Stimulated activated CD4-positive, alpha-beta T cell treated with anti-CD3 and anti-CD28 coated beads, Interleukin-2, amount 100 ng/mL, for 24 hours (primary cell): Measurements from ENCODE around the gene AP1AR.
"Not testable (repeated sequence)": the region's sequence is repeated elsewhere in the genome, so short reads cannot be mapped to it uniquely, and the experiment has no call there.

Experiments used
- DNase-seq, 2 donors: peaks; one replicate each; pipeline ENCODE4 v3.0.0-alpha.2; 2020

The AP1AR gene, protein sequence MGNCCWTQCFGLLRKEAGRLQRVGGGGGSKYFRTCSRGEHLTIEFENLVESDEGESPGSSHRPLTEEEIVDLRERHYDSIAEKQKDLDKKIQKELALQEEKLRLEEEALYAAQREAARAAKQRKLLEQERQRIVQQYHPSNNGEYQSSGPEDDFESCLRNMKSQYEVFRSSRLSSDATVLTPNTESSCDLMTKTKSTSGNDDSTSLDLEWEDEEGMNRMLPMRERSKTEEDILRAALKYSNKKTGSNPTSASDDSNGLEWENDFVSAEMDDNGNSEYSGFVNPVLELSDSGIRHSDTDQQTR

DNA sequence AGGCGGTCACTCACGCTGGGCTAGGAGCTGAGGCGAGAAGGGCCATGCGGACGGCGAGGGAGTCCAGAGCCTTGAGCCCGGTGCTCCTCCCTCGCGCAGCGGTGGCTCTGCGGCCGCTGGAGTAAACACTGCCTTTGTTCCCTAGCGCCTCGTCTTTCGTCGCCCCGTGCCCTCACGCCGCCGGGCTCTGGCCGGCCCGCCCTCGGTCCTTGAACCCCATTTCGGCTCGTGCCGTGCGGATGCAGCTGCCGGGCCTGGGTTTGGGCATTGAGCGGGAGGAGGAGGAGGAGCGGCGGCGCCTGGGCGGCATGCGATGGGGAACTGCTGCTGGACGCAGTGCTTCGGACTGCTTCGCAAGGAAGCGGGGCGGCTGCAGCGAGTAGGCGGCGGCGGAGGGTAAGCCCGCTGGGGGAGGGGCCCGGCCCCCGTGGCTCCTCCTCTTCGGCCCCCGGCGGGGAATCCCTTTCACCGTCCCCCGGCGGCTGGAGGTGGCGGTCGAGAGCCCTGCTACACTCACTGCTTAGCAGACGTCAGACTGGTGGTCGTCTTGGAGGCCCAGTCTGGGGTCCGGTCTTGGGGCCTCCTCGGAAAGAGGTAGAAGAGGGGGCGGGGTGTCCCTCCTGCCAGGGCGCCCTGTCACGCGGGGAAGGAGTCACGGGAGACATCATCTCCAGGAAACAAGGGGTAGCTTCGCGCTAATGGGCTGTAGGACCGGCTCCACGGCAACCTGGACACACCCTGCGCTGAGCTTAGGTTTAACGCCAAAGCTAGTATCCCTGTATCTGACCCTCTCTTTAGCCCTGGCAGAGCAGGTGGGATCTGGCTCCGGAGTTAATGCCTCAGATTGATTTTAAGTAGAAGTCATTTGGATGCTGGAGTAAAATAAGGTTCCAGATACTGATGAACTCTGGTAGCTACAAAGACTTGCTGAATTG lies at the start of gene AP1AR:
AP1AR (plus strand) TSS at position 9 of the 935 bp plus-strand sequence; CDS start at position 314, 305 bp downstream.
- peak; percentile 79 to 83 for DNase-seq

GRCh38 chr4:112182604-112183003 lies 49.0 kb upstream of the AP1AR start:
- no peak for DNase-seq

DNA sequence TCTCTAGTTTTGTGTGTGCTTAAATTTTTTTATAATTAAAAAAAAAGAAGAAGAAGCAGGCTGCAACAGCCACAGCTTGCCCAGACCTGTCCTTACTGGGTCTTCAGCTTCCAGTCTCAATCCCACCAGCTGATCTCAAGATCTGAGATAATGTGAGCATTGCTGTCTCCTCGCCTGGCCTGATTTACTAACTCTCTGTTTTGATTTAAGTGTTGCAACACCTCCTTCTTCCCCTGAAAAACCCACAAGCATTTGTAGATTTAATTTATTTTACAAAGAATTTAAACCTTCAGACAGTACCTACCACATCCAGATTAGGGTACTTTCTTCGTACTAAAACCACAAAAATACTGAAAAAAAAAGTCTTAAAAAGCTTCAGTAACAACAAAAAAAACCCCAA lies 48.3 kb upstream of the AP1AR start:
- DNase-seq, result no peak

DNA sequence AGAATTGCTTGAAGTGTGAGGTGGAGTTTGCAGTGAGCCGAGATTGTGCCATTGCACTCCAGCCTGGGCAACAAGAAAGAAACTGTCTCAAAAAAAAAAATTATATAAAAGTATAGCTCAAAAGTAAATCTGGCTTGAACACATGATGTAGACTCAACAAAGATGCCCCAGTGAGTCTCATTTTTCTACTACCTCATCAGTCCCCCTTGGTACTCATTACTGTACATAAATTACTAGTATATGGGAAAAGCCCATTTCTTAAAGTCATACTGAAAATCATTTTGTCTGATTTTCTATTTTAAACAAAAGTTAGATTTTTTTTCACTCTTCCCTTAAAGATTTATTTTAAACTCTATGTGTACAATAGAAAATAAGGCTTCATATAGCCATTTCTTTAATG lies 47.1 kb upstream of the AP1AR start:
- no peak for DNase-seq

DNA sequence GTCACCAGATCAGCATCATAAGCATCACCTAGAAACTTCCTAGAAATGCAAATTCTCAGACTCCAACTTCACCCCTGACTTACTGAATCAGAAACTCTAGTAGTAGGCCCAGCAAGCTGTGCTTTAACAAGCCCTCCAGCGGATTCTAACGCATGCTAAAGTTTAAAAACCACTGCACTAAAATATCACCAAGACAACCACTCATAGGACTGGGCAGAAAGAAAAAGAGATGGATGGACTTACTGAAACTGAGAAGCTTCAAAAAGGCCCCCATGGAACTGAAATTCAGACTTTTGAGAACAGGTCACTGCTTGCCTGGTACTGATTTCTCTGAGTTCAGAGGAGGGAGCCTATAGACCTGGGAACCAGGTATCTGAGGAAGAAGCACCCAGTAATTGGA lies 46.3 kb upstream of the AP1AR start:
- no peak for DNase-seq

GRCh38 chr4:112185740-112186670 lies 45.6 kb upstream of the AP1AR start:
- no peak for DNase-seq

- no peak for DNase-seq
Measured at GRCh38 chr4:112189754-112190153, 41.8 kb upstream of the AP1AR start.

- DNase-seq, result no peak
Measured at GRCh38 chr4:112190684-112191083, 40.9 kb upstream of the AP1AR start.

GRCh38 chr4:112196461-112196860 lies 35.1 kb upstream of the AP1AR start:
- DNase-seq, result no peak

- no peak for DNase-seq
Measured at GRCh38 chr4:112199041-112199440, 32.5 kb upstream of the AP1AR start.

DNA sequence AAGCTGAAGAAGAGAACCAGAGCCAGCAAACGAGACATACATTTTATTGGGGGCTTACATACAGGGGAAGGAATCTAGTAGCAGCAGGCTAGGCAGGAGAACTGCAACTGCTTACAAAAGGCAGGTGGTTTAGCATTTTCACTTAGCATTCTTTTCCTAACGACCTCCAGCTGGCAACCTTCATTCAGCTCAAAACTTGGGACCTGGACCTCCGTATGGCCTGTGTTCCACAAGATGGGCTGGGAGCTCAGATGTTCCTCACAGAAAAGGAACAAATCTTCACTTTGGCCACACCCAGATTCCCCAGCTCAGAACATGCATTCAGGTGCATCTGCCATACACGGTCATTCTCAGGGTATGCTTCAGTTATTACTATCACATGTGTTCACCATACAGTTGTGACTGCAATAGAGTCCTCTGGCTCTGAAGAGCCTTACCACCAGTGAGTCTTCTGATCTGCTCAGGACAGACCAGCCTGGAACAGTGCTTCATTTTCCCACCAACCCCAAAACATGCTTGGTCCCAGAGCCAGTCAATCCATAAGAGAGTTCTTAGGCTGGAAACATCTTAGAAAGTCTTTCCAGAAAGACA lies 29.6 kb upstream of the AP1AR start:
- DNase-seq, result no peak

- DNase-seq, result no peak
Measured at GRCh38 chr4:112203593-112203992, 28.0 kb upstream of the AP1AR start.

DNA sequence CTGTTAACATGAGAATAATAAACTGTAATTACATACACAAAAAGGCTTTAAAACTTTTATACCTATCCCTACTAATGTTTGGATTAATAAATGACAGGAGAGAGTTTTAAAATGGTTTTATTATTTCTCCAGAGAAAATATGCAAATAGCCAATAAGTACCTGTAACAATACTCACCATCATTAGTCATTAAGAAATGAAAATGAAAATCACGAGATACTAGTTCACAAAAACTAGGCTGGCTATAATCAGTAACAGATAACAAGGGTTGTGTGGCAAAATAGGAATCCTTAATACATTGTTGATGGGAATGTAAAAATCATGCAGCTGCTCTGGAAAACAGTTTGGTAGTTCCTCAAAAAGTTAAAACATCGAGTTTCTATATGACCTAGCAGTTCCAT lies 25.2 kb upstream of the AP1AR start:
- no peak for DNase-seq

DNA sequence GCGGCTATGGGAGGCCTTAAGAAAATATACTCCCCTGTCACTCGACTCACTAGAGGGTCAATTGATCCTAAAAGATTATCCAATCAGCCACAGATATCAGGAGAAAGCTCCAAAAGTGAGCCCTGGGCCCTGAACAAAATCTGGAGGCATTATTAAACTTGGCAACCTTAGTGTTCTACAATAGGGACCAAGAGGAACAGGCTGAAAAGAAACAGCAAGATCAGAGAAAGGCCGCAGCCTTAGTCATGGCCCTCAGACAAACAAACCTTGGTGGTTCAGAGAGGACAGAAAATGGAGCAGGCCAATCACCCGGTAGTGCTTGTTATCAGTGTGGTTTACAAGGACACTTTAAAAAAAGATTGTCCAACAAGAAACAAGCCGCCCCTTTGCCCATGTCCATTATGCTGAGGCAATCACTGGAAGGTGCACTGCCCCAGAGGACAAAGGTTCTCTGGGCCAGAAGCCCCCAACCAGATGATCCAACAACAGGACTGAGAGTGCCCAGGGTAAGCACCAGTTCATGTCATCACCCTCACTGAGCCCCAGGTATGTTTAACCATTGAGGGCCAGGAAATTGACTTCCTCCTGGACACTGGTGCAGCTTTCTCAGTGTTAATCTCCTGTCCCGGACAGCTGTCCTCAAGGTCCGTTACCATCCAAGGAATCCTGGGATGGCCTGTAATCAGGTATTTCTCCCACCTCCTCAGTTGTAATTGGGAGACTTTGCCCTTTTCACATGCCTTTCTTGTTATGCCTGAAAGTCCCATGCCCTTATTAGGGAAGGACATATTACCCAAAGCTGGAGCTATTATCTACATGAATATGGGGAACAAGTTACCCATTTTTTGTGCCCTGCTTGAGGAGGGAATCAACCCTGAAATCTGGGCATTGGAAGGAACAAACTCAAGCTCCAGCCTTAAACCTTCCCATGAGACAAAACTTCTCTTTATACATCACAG lies 23.2 kb upstream of the AP1AR start:
- DNase-seq, result not testable (repeated sequence)

- DNase-seq, result no peak
Measured at GRCh38 chr4:112210777-112211176, 20.8 kb upstream of the AP1AR start.

- DNase-seq, result no peak
Measured at GRCh38 chr4:112213091-112213490, 18.5 kb upstream of the AP1AR start.

GRCh38 chr4:112213856-112214255 lies 17.7 kb upstream of the AP1AR start:
- DNase-seq, result no peak

DNA sequence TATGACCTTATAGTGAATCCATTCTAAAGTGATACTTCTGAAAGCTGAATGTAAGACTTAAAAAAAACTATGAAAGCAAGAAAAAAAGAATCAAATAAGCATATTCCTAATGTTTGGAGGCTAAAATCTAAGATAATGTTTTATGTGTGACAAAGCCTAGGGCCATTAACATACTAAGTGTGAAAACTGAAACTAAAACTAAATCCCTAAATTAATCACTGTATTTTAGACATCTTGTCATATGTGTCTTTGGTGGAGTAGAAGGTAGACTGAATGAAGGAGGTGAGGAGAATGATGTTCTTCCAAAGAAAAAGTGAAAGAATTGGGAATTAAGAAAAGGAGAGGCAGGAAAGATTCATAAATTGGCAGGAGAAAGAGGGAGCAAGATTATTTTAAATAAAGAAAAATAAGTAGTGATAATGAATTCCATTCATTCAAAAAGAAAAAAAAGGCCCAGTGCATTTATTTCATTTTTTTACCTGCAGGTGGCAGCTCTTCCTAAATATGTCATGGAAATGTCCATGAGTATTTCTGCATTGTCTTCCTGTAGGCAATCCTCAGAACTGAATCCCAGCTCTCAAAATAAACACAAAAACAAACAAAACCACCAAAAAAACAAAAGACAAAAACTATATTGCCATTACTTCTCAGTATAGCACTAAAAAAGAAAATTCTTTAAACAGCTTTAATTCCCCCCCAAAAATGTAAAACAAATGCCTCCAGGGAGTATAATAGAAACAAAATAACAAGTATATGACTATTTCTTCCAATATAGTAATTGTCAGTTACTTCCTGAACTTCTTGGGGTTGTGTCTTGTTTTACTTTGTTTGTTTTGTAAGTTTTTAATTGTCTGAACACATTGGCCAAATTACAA lies 17.0 kb upstream of the AP1AR start:
- DNase-seq, result no peak

GRCh38 chr4:112219826-112220366 lies 11.7 kb upstream of the AP1AR start:
- no peak for DNase-seq
